Caco-2 (cell line): ENCODE data around the gene KDM8. TPM values are rescaled to one million over a fixed set of nuclear protein-coding genes. Genes with fewer than 3 reads are reported as not detected.

Experiments
- BruUV-seq: library from RNA; stranded (reverse); fragments of 400-500 nt; replicated peaks from 2 replicates; lab custom pipeline; 2021; lab: Mats Ljungman, UMichigan
- CTCF ChIA-PET: fragments of 300-600 bp; sonication (Branson Sonifier 250); formaldehyde crosslinking; loops from one replicate; lab custom pipeline; 2022; ENCODE audit warnings: antibody characterized with exemption; lab: Charles Lee
- POLR2A ChIA-PET: fragments of 300-600 bp; sonication (Branson Sonifier 250); formaldehyde crosslinking; loops from one replicate; lab custom pipeline; 2022; ENCODE audit warnings: antibody characterized with exemption; lab: Charles Lee
- DNase-seq, 2 experiments: peaks; one replicate each; pipeline versions ENCODE4 v3.0.0 to v3.0.0-alpha.2; 2020 to 2022
- H3K27me3 ChIP-seq: replicated peaks from 2 replicates; pipeline ENCODE4 v1.6.0; 2011; ENCODE audit warnings: low read length; ENCODE audit not compliant: control insufficient read depth, insufficient read depth
- H3K36me3 ChIP-seq: 2 replicates; pipeline ENCODE4 v1.5.1; 2011; ENCODE audit warnings: low read length; ENCODE audit not compliant: control insufficient read depth, insufficient read depth
- H3K4me1 ChIP-seq: fragments of 250-450 bp; sonication (Bioruptor Pico); 2 replicates; pipeline ENCODE4 v1.5.1; 2020; ENCODE audit warnings: mild to moderate bottlenecking
- H3K4me3 ChIP-seq: 2 replicates; pipeline ENCODE4 v1.5.1; 2011; ENCODE audit warnings: low read depth, mild to moderate bottlenecking, control low read depth, low read length
- H3K9me3 ChIP-seq: fragments of 250-450 bp; sonication (Bioruptor Pico); 2 replicates; pipeline ENCODE4 v1.5.1; 2020; ENCODE audit warnings: mild to moderate bottlenecking, moderate library complexity
- H3K27ac Mint-ChIP-seq: one replicate; pipeline ENCODE4 v1.8.0; 2022; ENCODE audit warnings: mixed read lengths; ENCODE audit not compliant: unreplicated experiment
- H3K27me3 Mint-ChIP-seq: one replicate; pipeline ENCODE4 v1.8.0; 2022; ENCODE audit warnings: mixed read lengths; ENCODE audit not compliant: insufficient read depth, unreplicated experiment
- H3K36me3 Mint-ChIP-seq: one replicate; pipeline ENCODE4 v1.8.0; 2022; ENCODE audit warnings: mild to moderate bottlenecking, mixed read lengths; ENCODE audit not compliant: insufficient read depth, unreplicated experiment
- H3K4me1 Mint-ChIP-seq: one replicate; pipeline ENCODE4 v1.8.0; 2022; ENCODE audit warnings: low read depth, mixed read lengths; ENCODE audit not compliant: unreplicated experiment
- H3K4me3 Mint-ChIP-seq: one replicate; pipeline ENCODE4 v1.8.0; 2022; ENCODE audit warnings: mild to moderate bottlenecking, moderate library complexity, mixed read lengths; ENCODE audit not compliant: unreplicated experiment
- H3K9me3 Mint-ChIP-seq: one replicate; pipeline ENCODE4 v1.8.0; 2022; ENCODE audit warnings: mixed read lengths; ENCODE audit not compliant: unreplicated experiment
- CTCF ChIP-seq, 2 experiments: fragments of 200-600 bp in 1 of 2; IDR thresholded peaks; 1 replicate in 1 of 2; 2 replicates in 1 of 2; pipeline versions ENCODE4 v1.5.1 to v1.8.0; 2011 to 2022; ENCODE audit warnings: antibody characterized with exemption in 1 of 2, control low read depth in 1 of 2, inconsistent platforms in 1 of 2, low read depth in 1 of 2, low read length in 1 of 2, mild to moderate bottlenecking in 1 of 2, moderate library complexity in 1 of 2; ENCODE audit not compliant: insufficient read depth in 1 of 2, severe bottlenecking in 1 of 2, unreplicated experiment in 1 of 2
- intact Hi-C: fragments of 100-400 bp; cut with micrococcal nuclease; formaldehyde crosslinking; loops from one replicate; pipeline ENCODE4 v1.10.0; 2022; ENCODE audit not compliant: unreplicated experiment
- total RNA-seq: library from RNA; stranded (reverse); gene quantifications from 2 replicates; pipeline ENCODE4 v1.2.3, GENCODE V29; 2022

Gene KDM8
- total RNA-seq, 1 experiment from 2014 or later, result 7.0 TPM

GRCh38 chr16:27252206-27252585 lies 48.9 kb downstream of the KDM8 start:
- H3K4me3 Mint-ChIP-seq, result no peak overlapping the region
- no peak for TF ChIP-seq CTCF (IDR thresholded peaks at IDR 0.05; ENCODE audit: insufficient read depth in 1 of 2, low read depth in 1 of 2, low read length in 1 of 2, severe bottlenecking in 1 of 2, unreplicated experiment in 1 of 2)
- Histone ChIP-seq H3K4me1 (no peaks in the 10 kb centered on the region), H3K4me3 (no peak overlapping the region), H3K9me3 (no peaks in the 10 kb centered on the region; the same call in 1 of the 2 replicates), H3K27me3 (no peaks in the 10 kb centered on the region), H3K36me3 (no peaks in the 10 kb centered on the region; the same call in 1 of the 2 replicates)
- no TSS peak for BruUV-seq
- DNase-seq, result no peak
- ChIA-PET POLR2A (no interaction called here), CTCF (no interaction called here)
- peaks cover 10% of the 10 kb centered on the region for H3K36me3 Mint-ChIP-seq
- H3K27me3 Mint-ChIP-seq, result no peaks in the 10 kb centered on the region
- H3K9me3 Mint-ChIP-seq, result no peaks in the 10 kb centered on the region
- no peaks in the 10 kb centered on the region for H3K4me1 Mint-ChIP-seq
- H3K27ac Mint-ChIP-seq, result no peak overlapping the region
- intact Hi-C loops, result no loop called here

DNA sequence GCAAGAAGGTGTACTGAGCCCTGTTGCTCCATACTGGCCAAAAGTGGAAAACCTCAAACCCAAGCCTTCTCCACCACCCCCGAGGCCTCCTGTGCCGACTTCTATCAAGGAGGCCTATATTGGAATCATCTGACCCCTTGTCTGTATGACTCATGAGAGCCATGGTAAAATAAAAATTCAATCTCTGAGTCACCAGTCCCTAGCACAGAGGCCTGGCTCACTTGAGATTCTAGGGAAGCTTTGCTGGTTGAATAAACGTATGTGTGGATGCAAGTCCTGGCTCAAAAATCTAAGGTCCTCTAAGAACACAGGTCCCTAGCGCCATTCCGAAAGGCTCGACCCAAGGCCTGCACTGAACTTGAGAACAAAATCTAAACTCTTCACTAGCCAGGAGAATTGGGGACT lies 50.2 kb downstream of the KDM8 start:
- ChIA-PET CTCF (no interaction called here), POLR2A (no interaction called here)
- Mint-ChIP-seq H3K4me1 (peaks cover 8% of the 10 kb centered on the region), H3K9me3 (no peaks in the 10 kb centered on the region), H3K27ac (no peak overlapping the region), H3K36me3 (peaks cover 10% of the 10 kb centered on the region), H3K27me3 (no peaks in the 10 kb centered on the region), H3K4me3 (no peak overlapping the region)
- no peak for TF ChIP-seq CTCF (IDR thresholded peaks at IDR 0.05; ENCODE audit: insufficient read depth in 1 of 2, low read depth in 1 of 2, low read length in 1 of 2, severe bottlenecking in 1 of 2, unreplicated experiment in 1 of 2)
- Histone ChIP-seq H3K4me1 (no peaks in the 10 kb centered on the region), H3K36me3 (no peaks in the 10 kb centered on the region; the same call in 1 of the 2 replicates), H3K27me3 (no peaks in the 10 kb centered on the region), H3K9me3 (no peaks in the 10 kb centered on the region; the same call in 1 of the 2 replicates), H3K4me3 (no peak overlapping the region)
- no peak for DNase-seq
- intact Hi-C loops, result no loop called here
- BruUV-seq, result no TSS peak

- ChIA-PET POLR2A (no interaction called here), CTCF (no interaction called here)
- Mint-ChIP-seq H3K4me3 (no peak overlapping the region), H3K4me1 (peaks cover 14% of the 10 kb centered on the region), H3K9me3 (no peaks in the 10 kb centered on the region), H3K36me3 (peaks cover 10% of the 10 kb centered on the region), H3K27ac (no peak overlapping the region), H3K27me3 (no peaks in the 10 kb centered on the region)
- H3K36me3 ChIP-seq, result no peaks in the 10 kb centered on the region; the same call in 1 of the 2 replicates
- no peak for DNase-seq
- no peaks in the 10 kb centered on the region for H3K27me3 ChIP-seq
- no peaks in the 10 kb centered on the region; the same call in 1 of the 2 replicates for H3K9me3 ChIP-seq
- intact Hi-C loops, result no loop called here
- no peak overlapping the region for H3K4me3 ChIP-seq
- BruUV-seq, result no TSS peak
- TF ChIP-seq CTCF (IDR thresholded peaks at IDR 0.05; ENCODE audit: insufficient read depth in 1 of 2, low read depth in 1 of 2, low read length in 1 of 2, severe bottlenecking in 1 of 2, unreplicated experiment in 1 of 2), result no peak
- H3K4me1 ChIP-seq, result no peaks in the 10 kb centered on the region
These were observed 51.0 kb downstream of the KDM8 start for GRCh38 chr16:27254262-27254811.
